ENCODE results near the gene TGM1.
"Not testable (repeated sequence)": the region's sequence is repeated elsewhere in the genome, so short reads cannot be mapped to it uniquely, and the experiment has no call there.

TGM1 gene

DNA sequence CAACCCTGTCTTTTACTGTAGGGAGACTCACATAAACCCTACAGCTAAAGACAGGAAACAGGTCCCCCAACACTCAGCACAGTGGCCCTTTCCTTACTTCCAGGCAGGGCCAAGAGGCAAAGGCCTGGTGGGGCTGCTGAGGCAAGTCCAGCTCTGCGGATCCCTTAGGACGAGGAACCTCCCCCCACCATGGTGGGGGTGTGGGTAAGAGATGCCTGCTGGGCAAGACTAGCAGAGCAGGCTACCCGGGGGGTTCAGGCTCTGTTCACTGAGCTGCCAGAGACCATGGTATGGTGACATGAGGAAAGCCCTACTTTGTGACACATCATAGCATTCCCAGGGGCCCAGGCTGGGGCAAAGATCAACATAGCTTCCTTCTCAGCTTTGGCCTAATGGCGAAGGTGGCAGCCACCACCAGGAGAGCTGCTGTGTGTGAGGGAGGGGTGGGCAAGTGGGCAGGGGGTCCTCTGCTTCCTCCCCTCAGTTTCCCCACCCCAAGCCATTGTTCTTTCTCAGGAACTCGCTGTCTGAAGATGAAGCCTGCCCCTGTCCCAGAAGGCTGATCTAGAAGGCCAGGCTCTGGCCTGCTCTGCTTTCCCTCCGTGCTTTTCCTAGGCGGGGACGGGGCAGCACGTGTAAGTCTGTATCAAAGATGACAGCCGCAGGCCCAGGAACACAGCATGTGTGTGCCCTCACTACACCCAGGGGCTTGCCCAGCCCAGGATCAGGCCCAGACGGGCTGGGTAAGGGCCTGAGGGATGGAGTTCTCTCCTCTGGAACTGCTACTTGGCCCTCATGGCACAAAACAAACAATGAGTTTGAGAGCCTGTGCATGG, 10.5 kb downstream of the TGM1 start:
- no peak for DNase-seq

DNA sequence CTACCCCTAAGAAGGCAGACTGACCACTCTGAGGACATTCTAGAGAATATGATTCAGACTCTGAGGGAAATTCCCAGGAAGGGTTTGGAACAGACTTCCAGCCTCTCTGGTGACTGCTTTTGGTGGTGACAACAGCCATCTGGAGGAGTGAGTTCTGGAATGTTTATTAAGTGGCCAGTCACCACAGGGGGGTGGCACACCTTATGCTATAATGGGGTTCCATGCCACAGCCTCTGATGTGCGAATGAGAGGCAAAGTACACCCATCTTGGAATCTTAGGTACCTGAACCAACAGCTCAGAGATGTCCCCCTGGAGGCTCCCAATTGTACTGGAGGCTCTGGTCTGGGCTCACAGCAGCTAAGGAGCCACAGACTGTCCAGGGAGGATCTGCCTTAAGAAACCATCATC, 11.1 kb downstream of the TGM1 start:
- no peak for DNase-seq

DNA sequence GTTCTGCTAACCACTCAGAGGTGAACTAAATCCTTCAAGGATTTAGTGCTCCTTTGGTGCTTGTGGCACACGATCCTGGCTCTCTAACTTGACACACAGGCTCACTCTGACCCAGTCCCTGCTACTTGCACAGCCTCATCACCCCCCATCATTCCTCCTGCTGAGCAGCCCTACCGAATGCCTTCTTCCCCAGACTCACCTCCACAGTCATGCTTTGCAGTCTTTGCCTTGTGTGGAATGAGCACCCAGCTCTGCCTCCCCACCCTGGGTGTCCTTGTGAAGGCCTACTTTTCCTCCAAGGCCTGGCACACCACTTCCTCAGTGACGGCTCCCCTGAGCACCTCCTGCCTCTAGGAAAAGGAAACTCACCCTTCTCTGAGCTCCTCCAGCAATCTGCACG, 12.6 kb downstream of the TGM1 start:
- DNase-seq: no peak

DNA sequence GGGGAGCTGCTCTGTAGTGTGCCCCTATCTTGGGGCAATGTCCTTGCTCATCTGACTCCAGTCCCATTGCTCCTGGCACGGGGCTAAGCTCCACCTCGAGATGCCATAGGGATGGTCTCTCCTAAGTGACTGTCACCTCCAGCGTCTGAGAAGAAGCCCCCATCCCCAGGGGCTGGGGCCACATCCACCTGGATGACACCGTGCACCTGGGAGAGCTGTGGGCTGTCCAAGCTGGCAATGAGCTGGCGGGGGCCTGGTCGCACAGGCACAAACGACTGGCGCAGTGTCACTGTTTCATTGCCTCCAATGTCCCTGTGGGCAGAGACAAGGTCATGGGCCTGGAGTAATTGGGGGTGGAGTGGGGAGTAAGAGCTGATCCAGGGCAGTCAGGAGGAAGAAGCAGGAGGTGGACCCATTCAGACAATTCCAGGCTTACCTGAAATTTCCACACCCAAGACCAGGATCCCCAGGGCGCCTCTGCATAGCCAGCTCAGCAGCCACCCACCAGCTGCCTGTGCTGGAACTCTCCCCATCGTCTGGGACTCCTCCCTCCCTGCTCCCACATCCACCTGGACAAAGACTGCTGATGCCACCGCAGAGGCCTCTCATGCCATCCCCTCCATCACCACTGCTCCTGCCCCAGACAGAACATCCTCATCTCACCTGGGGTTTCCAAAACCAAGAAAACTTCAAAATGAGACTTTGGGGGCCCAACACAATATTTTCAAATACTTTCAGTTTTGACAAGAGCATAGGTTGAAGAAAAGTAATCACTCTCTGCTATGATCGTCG, 13.6 kb downstream of the TGM1 start:
- no peak for DNase-seq

DNA sequence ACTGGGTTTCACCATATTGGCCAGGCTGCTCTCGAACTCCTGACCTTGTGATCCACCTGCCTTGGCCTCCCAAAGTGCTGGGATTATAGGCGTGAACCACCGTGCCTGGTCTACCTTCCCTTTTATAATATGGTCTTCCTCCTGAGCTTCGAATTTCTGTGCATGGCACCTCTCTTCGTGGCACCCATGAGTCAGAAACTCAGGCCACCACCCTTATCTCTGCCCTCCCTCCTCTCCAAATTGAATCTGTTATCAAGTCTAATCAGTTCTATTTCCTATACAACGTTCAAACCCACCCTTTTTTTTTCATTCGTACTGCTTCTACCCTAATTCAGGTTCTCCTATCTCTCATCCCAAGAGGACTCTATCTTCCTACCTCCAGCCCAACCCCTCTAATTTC, 15.6 kb downstream of the TGM1 start:
- no peak for DNase-seq

DNA sequence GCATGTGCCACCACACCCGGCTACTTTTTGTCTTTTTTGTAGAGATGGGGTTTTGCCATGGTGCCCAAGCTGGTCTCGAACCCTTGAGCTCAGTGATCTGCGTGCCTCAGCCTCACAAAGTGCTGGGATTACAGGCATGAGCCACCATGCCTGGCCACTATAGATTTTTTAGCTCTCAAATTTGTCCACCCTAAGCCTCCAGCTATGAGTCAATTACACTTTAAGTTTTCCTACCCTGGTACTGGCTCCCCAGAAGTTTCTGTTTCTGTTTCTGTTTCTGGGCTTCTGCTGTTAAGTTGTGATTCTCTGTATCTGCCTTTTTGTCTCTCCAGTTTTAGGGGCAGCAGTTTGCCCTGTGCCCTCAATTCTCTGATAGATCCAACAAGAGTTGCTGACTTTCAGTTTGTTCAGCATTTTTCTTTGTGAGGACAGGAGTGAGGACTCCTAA, 16.2 kb downstream of the TGM1 start:
- no peak for DNase-seq

DNA sequence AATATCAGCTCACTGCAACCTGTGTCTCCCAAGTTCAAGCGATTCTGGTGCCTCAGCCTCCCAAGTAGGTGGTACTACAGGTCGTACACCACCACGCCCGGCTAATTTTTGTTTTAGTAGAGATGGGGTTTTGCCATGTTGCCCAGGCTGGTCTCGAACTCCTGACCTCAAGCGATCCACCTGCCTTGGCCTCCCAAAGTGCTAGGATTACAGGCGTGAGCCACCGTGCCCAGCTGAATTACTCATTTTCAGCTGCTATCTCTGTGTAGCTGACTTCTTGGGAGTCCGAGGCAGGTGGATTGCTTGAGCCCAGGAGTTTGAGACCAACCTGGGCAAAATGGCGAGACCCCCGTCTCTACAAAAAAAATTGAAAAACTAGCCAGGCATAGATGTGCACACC, 17.6 kb downstream of the TGM1 start:
- DNase-seq: not testable (repeated sequence)

DNA sequence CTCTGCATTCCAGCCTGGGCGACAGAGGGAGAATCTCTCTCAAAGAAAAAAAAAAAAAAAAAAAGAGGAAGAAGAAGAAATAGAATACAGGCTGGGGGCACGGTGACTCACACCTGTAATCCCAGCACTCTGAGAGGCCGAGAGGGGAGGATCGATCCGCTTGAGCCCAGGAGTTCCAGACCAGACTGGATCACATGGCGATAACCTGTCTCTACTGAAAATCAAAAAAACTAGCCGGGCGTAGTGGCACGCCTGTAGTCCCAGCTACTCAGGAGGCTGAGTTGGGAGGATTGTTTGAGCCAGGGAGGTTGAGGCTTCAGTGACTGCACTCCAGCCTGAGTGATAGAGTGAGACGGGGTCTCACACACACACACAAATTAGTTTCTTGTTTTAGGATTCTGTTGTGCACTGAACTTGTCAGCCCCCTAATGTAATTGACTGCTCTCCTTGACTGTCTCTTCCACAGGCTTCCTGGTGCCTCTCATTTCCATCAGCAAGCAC, 19.6 kb downstream of the TGM1 start:
- DNase-seq: no peak

DNA sequence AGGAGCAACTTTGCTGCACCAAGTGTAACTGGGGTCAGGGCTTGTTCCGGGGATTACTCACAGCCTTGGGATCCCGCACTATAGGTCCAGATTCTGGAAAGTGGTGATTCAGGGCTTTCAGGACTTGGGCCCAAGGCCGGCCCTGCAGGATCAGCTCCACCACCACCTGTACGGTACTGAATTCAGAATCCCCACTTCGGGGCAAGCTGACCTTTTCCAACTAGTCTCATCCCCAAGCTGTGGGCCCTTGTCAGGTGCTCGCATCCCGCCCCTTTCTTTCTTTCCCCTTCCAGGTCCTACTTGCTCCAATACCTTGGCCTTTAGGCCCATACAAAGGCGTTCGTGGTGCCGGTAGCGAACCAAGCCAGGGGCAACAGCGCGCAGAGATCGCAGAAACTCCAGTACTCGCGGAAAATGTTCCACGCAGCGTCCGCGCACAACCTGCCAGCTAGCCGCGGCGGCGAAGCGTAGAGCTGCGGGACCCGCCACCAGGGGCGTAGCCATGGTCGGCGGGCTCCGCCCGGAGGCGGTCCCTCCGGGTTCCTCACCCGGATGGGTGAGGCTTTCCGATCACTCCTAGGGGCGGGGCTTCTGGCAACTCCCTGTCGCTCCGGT, 21.0 kb downstream of the TGM1 start:
- peak; percentile 95 for DNase-seq

DNA sequence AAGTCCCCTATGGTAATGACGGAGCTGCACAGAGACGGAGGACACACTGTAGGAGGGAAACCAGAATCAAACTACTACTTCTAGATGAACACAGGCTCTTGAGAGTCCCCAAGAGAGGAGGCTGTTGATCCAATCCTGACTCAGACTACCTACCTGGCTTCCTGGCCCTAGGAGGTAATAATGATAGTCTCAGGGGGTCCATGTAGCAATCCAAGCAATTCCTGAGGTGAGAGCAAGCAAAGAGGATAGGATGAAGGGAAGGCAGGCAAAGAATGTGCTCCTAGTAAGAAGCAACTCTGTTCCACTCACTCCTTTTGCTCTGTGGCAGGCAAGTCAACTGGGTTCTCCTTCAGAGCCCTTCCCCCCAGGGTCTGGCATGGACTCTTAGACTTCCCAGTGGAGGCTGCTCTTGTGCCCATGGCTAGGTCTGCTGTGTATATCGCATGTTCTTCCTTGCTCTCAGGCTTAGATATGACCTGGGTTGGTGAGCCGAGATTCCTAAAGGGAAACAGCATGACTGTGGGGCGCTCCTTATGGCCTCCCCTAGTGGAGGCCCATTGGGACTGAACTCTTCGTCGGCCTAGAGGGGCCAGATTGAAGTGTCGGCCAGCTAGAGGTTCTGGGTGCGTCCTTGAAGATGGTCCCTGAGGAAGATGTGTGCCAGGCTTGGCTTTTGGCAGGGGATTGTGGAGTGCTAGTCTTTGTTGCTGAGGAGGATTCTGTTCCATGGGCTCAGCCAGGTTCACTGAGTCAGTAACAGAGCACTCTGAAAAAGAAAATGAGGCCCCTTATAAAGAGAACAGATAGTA, 22.7 kb downstream of the TGM1 start:
- no peak for DNase-seq

DNA sequence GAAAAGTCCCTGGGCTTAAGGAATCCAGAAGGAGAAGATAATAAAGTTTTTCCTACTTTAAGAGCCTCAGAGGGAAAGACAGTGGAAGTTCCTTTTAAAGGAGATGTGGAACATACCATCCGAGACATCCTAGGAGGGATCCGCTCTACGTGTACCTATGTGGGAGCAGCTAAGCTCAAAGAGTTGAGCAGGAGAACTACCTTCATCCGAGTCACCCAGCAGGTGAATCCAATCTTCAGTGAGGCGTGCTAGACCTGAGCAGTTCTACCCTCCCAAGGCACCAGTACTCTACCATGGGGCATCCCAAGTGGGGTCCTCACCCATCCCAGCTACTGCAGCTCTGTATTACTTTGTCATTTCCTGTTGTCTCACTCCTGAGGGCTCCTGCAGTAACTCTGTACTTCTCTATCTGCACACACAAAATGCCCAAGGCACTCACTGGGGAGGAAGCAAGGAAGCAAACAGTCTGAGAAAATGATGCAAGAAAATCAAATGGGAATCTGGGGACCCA, 24.4 kb downstream of the TGM1 start:
- no peak for DNase-seq

DNA sequence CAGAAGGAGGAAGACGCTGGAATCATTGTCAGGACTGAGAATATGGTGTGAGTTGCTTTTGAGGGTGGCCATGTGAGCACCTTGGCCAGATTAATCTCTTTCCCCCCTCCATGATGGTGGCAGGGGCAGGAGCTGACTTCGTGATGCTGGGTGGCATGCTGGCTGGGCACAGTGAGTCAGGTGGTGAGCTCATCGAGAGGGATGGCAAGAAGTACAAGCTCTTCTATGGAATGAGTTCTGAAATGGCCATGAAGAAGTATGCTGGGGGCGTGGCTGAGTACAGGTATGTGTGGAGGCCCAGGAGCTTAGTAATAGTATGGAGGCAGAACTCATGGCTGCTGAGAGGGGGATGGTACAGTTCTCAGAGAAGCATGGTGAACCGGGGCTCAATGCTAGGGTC, 24.9 kb downstream of the TGM1 start:
- no peak for DNase-seq

DNA sequence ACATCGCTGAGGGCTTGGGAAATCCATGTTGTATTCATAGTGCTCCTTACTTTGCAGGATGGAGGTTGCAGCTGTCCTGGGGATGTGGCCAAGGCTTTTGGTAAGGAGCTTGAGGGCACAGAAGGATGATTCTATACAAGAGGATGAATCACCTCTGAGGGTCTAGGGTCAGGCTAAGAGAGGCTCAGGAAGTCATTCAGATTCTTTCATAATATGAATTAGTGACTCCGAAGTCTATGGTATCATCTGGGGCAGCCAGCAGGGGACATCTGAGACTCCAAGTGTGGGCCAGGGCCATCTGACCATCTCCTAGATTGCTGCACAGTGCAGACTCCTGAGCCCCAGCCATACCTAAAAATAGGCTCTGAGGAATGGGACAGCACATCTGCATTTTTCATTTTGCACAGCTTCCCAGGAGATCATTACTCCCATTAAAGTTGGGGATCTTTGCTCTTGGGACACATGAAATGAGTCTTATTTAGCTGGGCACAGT, 25.5 kb downstream of the TGM1 start:
- no peak for DNase-seq

DNA sequence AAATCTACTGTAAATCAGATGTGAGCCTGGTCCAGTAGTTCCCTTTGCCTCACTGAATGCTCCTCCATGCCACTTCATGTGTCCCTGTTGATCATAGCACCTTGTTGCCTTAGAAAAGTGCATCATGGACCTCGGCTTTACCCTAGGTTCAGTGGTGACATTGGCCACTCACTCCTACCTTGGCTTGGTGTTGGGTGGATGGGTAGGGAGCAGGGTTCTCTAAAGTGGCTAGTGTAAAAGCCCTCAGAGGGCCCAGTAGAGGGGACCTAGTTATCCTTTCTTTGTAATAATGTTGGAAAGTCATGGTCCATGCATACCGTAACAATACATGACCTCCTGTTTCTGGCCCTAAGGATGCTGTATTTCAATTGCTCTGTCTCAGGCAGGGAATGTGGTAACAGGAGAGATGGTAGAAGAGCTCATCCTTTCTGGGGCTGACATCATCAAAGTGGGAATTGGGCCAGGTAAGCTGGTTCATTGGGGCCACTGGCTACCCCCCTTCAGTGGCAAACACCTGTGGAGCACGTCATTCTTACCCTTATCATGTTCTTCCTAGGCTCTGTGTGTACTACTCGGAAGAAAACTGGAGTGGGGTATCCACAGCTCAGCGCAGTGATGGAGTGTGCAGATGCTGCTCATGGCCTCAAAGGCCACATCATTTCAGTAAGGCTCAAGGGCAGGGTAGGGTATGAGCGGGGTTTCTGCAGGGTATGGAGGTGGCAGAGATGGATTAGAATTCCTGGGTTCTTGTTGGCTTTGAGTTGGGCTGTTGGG, 26.1 kb downstream of the TGM1 start:
- no peak for DNase-seq

DNA sequence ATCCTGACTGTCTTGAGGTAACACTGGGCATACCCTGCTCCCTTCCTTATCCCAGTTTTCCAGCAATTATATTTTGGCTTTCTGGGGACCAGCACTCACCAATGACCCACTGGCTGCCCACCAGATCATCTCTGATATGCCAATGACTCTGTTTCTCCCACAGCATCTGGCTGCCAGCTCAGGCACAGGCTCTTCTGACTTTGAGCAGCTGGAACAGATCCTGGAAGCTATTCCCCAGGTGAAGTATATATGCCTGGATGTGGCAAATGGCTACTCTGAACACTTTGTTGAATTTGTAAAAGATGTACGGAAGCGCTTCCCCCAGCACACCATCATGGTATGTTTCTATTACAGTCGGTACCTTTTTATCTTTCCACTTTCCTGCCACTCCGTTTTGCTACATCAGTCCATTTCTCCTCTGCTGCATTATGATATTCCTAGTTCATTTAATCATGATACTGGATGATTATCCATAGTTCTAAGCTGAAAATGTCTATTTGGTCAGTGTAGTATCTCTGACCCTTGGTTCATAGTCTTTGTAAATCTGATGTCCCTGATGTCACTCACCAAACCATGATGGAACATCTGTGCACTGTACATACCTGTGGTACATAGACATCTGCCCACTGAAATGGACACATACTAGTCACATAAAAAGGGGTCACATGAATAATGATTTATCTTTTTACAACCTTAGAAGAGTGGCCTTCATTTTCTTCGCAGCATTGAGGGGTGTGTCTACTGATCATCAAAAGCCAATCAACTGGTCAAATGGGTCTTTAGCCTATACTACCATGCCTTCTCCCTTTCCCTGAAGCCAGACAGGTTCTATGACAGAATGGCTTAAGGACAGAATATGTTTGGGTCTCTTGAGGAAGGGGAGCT, 26.9 kb downstream of the TGM1 start:
- no peak for DNase-seq

DNA sequence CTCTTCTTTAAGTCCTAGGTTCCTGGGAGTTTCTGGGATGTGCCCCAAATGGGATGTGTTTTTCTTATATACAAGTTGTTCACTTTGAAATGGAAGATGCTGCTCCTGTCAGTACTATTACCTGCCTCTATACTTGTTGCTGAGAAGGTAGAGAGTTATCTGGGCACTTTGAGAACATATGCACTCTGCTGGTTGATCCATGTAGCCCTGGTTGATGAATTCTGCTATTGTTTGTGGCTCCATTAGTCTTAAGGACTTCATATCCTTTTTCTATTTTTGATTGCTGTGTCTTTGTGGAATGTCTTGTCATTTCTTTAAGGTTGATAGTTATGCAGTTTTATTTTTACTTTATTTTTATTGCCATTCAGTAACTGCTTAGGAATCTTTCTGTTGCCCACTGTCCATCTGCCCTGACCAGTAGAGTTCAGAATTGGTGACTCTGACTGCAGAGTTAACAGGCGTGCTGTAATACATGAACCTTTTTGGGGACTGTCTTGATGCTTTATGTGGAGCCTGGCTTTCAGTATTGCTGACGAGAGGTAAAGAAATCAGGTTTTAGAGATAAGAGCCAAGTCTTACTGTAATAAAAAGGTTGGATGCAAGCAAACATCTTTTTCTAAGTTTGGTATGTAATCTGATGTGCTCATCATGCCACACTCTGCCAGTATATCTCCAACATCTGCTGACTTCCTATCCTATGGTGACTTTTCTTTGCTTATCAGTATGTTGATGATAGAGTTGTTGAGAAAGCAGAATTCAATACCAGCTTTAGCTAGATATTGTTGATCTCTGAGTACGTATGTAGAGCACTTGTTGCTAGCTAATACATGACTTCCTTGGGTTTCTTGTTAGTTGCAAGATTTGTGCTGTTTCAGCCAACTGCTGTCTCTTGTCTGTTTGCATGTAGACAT, 28.6 kb downstream of the TGM1 start:
- DNase-seq: no peak

DNA sequence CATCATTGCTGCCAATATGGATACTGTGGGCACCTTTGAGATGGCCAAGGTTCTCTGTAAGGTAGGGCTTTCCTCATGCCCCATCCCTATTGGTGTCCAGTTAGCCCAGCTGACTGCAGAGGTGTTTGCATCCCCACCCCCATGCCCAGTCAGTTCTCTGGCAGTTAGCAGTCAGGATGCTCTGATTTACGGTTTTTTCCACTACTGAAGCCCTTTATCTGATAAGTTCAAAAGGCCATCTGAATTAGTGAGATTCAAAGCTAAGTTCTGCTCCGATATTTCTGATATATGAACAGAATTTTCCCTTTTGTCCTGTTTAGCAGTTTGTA, 29.5 kb downstream of the TGM1 start:
- DNase-seq: no peak

DNA sequence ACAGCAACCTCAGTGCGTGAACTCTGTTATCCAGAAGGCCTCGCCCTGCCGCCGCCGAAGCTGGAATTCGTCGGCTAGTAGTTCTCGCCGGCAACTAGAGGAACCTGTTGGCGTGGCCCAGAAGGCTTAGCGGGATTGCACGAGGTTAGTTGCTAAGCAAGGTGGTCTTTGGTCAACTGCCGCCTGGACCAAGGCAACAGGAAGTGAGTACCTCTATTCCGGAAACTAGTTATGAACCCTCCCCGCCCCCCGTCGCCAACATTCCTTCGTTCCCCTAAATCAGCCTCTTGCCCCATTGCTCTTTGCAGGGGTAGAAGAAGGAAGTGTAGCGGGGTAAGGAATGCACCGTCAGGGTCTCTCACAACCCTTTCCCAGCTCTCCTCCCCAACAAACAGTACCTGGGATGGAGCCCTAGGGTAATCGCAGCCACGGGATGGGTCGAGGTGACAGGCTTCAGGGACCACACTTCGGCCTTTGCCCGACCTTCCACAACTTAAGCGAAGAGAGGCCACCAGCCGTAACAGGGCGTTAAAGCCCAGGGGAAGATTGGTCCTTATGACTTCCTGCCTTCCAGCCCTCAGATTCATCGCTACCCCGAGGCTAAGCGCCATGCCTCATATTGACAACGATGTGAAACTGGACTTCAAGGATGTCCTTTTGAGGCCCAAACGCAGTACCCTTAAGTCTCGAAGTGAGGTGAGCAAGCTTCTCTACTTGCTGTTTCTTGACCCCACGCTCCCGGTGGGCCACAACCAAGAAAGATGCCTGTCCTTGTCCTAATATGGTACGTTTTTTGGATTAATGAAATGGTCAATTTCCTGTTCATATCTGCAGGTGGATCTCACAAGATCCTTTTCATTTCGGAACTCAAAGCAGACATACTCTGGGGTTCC, 30.1 kb downstream of the TGM1 start, which contains the start of gene GMPR2:
Gene GMPR2 (plus strand): TSS at position 285 of the 893 bp plus-strand sequence. CDS start 325 bp downstream, at position 610.
- peak; percentile 86 for DNase-seq
